ENCODE data around the gene PODNL1. TPM values are rescaled to one million over a fixed set of nuclear protein-coding genes. Genes with fewer than 3 reads are reported as not detected.

PODNL1 gene
- total and polyA plus RNA-seq, 2 of the 8 experiments (the other 6 are each of a cell fraction or from before 2014, with no cell fraction given) = 1.0 to 1.5 TPM

- no peak overlapping the region for H2AFZ ChIP-seq (ENCODE audit: low read length)
- no peak overlapping the region for H2BK5ac ChIP-seq (ENCODE audit: low read depth, low read length)
- 95% methylated on average over 34 of the region's 42 CpGs; no CpG with 5 or more reads in 1 of the 2 experiments for WGBS, 2 experiments (ENCODE audit: extremely low coverage in 1 of 2, insufficient coverage in 1 of 2, insufficient read length in 1 of 2, insufficient replicate concordance in 2 of 2, low coverage in 1 of 2, low lambda C conversion rate in 2 of 2, missing lambda C conversion rate in 1 of 2)
- no peak overlapping the region for H4K91ac ChIP-seq (replicated peaks; ENCODE audit: insufficient read length, low read length)
- no peak overlapping the region for H3K56ac ChIP-seq (replicated peaks; ENCODE audit: insufficient read length, low read depth, low read length)
- H2BK20ac ChIP-seq (ENCODE audit: low read length) = no peak overlapping the region
- ChIA-PET POLR2A (ENCODE audit: partially characterized antibody) (interaction anchor here (1.0 to 5.4 kb wide), 9 partner anchors 9 to 430 kb away, joined by 3 to 39 read pairs (median 7); partner anchors contain the start of gene DCAF15), CTCF (ENCODE audit: partially characterized antibody) (interaction anchor here (0.6 to 3.5 kb wide), 22 partner anchors 12 to 144 kb away, joined by 3 to 19 read pairs (median 5); partner anchors contain the start of genes MISP3 and PALM3)
- no peak overlapping the region for H2BK12ac ChIP-seq (ENCODE audit: low read depth, low read length)
- no peak overlapping the region for H2BK15ac ChIP-seq (ENCODE audit: low read length)
- no peak overlapping the region for H3K4me3 ChIP-seq (ENCODE audit: extremely low read depth in 1 of 4, insufficient read depth in 2 of 4, low read depth in 3 of 4, low read length in 4 of 4)
- no peaks in the 10 kb centered on the region for H3K9me3 ChIP-seq (ENCODE audit: insufficient read depth in 2 of 2, low read depth in 1 of 2, low read length in 1 of 2)
- TF ChIP-seq SIN3A (conservative IDR thresholded peaks at IDR 0.05 in 1 of 2, IDR thresholded peaks at IDR 0.05 in 1 of 2; ENCODE audit: low read depth in 1 of 2, low read length in 2 of 2) (no peak), BRCA1 (IDR thresholded peaks at IDR 0.05; ENCODE audit: low read depth, low read length) (no peak), SIRT6 (IDR thresholded peaks at IDR 0.05; ENCODE audit: low read length) (no peak)
- no peak overlapping the region for H2BK120ac ChIP-seq (replicated peaks; ENCODE audit: low read depth, low read length)
- peaks cover 0 to 6% of the 10 kb centered on the region in 2 experiments for H4K20me1 ChIP-seq (replicated peaks in 1 of 2; ENCODE audit: control insufficient read depth in 1 of 2, insufficient read depth in 2 of 2, low read length in 2 of 2)
- peak overlapping the region; percentile 35; the same call in 1 of the 2 replicates for H4K8ac ChIP-seq (ENCODE audit: extremely low read depth, insufficient read depth, low read length)
- peaks cover 0 to 2% (median 0%) of the 10 kb centered on the region in 4 experiments; a peak in 1 of 7 replicates for H3K27me3 ChIP-seq (replicated peaks in 1 of 4; ENCODE audit: control insufficient read depth in 3 of 4, extremely low read depth in 1 of 4, insufficient read depth in 3 of 4, low read length in 3 of 4)
- H3K4ac ChIP-seq (replicated peaks; ENCODE audit: insufficient read length, low read depth, low read length) = no peak overlapping the region
- H3K79me1 ChIP-seq (ENCODE audit: low read depth, low read length) = peaks cover 3% of the 10 kb centered on the region; the same call in 1 of the 2 replicates
- H3K23me2 ChIP-seq (ENCODE audit: low read depth, low read length) = peaks cover 14% of the 10 kb centered on the region; the same call in 1 of the 2 replicates
- FAIRE-seq (no peak), DNase-seq (ENCODE audit: low read depth in 1 of 2, low spot score in 2 of 2) (no peak)
- no peaks in the 10 kb centered on the region for H3K79me2 ChIP-seq (ENCODE audit: control insufficient read depth in 1 of 2, insufficient read depth in 2 of 2, low read length in 2 of 2)
- H3K9ac ChIP-seq (replicated peaks in 1 of 4; ENCODE audit: extremely low read depth in 1 of 4, low read depth in 3 of 4, low read length in 3 of 4) = no peak overlapping the region
- H3K14ac ChIP-seq (ENCODE audit: insufficient read length) = no peak overlapping the region
- peaks cover 0 to 9% (median 2%) of the 10 kb centered on the region in 4 experiments; a peak in 5 of 8 replicates for H3K36me3 ChIP-seq (ENCODE audit: control insufficient read depth in 2 of 4, insufficient read depth in 4 of 4, low read length in 3 of 4)
- H3K23ac ChIP-seq (ENCODE audit: insufficient read length) = no peak overlapping the region
- peaks cover 3 to 35% (median 15%) of the 10 kb centered on the region in 4 experiments for H3K4me1 ChIP-seq (replicated peaks in 1 of 4; ENCODE audit: control insufficient read depth in 3 of 4, insufficient read depth in 4 of 4, low read length in 3 of 4)
- no peak overlapping the region for H3K4me2 ChIP-seq (ENCODE audit: insufficient read depth in 1 of 2, low read depth in 2 of 2, low read length in 2 of 2)
- H3K18ac ChIP-seq (ENCODE audit: extremely low read depth, low read length) = no peak overlapping the region
- no peak overlapping the region for H4K5ac ChIP-seq (ENCODE audit: insufficient read length, low read depth, low read length)
- H3K27ac ChIP-seq (ENCODE audit: low read depth, low read length) = no peak overlapping the region
- no peak overlapping the region for H2AK5ac ChIP-seq (ENCODE audit: low read depth, low read length)
Observed at GRCh38 chr19:13932911-13933393, 5.3 kb downstream of the PODNL1 start.

Measured in H1 (cell line).